Measurements from ENCODE around the gene DGKI.

- TF ChIP-seq CTCF (IDR thresholded peaks at IDR 0.05): no peak
- no peak for TF ChIP-seq EZH2 (IDR thresholded peaks at IDR 0.05)
These were observed 154.4 kb downstream of the DGKI start for GRCh38 chr7:137692399-137692798.

Measured in neural progenitor cell (in vitro differentiated cells).